ENCODE data around the gene PHF2.

DNA sequence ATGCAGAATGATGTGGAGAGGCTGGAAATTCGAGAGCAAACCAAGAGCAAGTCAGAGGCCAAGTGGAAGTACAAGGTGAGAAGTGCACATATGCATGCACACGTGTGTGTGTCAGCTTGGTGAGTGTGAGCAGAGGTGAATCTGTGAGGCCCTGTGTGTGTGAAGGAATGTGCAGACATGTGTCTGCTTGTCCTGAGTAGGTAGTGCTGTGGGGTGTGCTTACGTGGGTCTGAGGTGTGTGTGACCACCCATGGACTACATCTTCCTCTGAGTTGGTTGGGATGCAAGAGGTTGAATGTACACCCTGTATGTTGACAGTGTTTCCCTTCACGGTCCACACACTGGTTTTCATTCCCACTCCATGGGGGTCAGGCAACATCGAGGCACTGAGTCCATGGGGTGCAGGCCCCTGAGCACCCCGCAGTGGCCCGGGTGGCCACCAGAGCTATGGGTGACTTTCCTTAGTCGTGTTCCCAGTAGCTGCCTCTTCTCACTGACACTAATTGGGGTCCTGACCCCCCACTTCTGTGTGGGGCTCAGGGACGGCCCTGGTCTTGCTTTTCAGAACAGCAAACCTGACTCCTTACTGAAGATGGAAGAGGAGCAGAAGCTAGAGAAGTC is 86.7 kb downstream of the PHF2 start:
- TF ChIP-seq, protein P1, sequence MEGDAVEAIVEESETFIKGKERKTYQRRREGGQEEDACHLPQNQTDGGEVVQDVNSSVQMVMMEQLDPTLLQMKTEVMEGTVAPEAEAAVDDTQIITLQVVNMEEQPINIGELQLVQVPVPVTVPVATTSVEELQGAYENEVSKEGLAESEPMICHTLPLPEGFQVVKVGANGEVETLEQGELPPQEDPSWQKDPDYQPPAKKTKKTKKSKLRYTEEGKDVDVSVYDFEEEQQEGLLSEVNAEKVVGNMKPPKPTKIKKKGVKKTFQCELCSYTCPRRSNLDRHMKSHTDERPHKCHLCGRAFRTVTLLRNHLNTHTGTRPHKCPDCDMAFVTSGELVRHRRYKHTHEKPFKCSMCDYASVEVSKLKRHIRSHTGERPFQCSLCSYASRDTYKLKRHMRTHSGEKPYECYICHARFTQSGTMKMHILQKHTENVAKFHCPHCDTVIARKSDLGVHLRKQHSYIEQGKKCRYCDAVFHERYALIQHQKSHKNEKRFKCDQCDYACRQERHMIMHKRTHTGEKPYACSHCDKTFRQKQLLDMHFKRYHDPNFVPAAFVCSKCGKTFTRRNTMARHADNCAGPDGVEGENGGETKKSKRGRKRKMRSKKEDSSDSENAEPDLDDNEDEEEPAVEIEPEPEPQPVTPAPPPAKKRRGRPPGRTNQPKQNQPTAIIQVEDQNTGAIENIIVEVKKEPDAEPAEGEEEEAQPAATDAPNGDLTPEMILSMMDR (conservative IDR thresholded peaks at IDR 0.05; ENCODE audit: low read length) = no peak
- no peak for TF ChIP-seq EZH2phosphoT487 (IDR thresholded peaks at IDR 0.05; ENCODE audit: borderline replicate concordance, low read depth, low read length)
